HFF-Myc (cell line): ENCODE data around the gene CRNKL1.

Source experiments
- DNase-seq: peaks from one replicate; pipeline ENCODE4 v3.0.0-alpha.2; 2011; ENCODE audit warnings: low read depth; ENCODE audit errors: extremely low read depth
- H3K4me3 ChIP-seq: replicated peaks from 2 replicates; pipeline ENCODE4 v1.5.1; 2011; ENCODE audit warnings: low read depth, mild to moderate bottlenecking, control low read depth, low read length
- TF ChIP-seq, protein P1 (sequence below): IDR thresholded peaks from 2 replicates; pipeline ENCODE4 v1.5.1; 2012; ENCODE audit warnings: mild to moderate bottlenecking, low read depth, low read length, control low read depth; ENCODE audit errors: missing control alignments

CRNKL1 gene

GRCh38 chr20:19993958-19994669, 58.2 kb downstream of the CRNKL1 start:
- peak; percentile 79 for DNase-seq
- peak overlapping the region; percentile 22 for H3K4me3 ChIP-seq
- TF ChIP-seq, protein P1, sequence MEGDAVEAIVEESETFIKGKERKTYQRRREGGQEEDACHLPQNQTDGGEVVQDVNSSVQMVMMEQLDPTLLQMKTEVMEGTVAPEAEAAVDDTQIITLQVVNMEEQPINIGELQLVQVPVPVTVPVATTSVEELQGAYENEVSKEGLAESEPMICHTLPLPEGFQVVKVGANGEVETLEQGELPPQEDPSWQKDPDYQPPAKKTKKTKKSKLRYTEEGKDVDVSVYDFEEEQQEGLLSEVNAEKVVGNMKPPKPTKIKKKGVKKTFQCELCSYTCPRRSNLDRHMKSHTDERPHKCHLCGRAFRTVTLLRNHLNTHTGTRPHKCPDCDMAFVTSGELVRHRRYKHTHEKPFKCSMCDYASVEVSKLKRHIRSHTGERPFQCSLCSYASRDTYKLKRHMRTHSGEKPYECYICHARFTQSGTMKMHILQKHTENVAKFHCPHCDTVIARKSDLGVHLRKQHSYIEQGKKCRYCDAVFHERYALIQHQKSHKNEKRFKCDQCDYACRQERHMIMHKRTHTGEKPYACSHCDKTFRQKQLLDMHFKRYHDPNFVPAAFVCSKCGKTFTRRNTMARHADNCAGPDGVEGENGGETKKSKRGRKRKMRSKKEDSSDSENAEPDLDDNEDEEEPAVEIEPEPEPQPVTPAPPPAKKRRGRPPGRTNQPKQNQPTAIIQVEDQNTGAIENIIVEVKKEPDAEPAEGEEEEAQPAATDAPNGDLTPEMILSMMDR, result no peak

- peak; percentile 93 for DNase-seq
- peak overlapping the region; percentile 22 for H3K4me3 ChIP-seq
- TF ChIP-seq, protein P1, result no peak
Measured at GRCh38 chr20:19992996-19993908, 59.0 kb downstream of the CRNKL1 start.

- TF ChIP-seq, protein P1, result no peak
- no peak overlapping the region for H3K4me3 ChIP-seq
- DNase-seq, result no peak
Measured at GRCh38 chr20:19991854-19992253, 60.4 kb downstream of the CRNKL1 start.

- no peak for DNase-seq
- no peak overlapping the region for H3K4me3 ChIP-seq
- TF ChIP-seq, protein P1, result no peak
Measured at GRCh38 chr20:19991308-19991707, 61.0 kb downstream of the CRNKL1 start.

DNA sequence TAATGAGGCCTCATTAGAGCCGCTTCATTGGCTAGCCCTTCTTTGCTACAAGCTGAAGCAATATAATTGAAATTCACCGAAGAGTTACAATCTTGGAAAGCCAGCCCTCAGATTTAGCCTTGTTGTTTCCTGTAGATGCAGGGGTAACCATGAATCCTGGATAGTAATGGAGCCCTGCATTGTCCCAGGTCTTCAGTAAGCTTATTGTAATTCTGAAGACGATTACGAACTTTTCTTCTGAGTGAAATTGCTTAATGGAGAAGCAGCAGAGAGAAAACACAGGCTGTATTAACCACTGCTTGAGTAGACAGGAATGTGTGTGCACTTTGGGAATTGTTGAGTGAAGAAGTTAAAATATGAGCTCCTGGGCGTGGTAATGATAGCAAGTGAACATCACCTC, 61.4 kb downstream of the CRNKL1 start:
- TF ChIP-seq, protein P1, result no peak
- no peak overlapping the region for H3K4me3 ChIP-seq
- DNase-seq, result no peak

DNA sequence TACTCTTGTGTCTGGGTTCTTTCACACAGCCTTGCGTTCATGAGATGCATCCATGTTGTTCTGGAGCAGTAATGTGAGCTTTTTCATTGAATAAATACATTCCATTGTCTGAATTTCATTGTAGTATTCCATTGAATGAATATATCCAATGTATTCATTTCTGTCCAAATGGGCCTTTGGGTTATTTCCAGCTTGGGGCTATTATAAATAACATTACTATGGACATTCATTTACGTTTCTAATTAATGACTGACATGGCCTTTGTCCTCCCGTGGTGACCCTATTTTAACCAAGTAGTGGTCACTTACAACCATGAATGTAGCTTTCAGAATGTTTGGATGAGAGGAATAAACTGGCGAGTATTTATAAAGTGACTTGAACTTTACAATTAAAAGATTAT, 65.2 kb downstream of the CRNKL1 start:
- DNase-seq, result no peak
- H3K4me3 ChIP-seq, result no peak overlapping the region
- TF ChIP-seq, protein P1, result no peak
